Coronary artery (tissue), 2 donors: Measurements from ENCODE around the gene TPPP.

Experiments used
- DNase-seq: peaks from one replicate; pipeline ENCODE4 v3.0.0-alpha.2; 2017; ENCODE audit warnings: low spot score
- H3K27ac ChIP-seq, 2 donors: fragments of 200-600 bp; sonication (generic); one replicate each; pipeline ENCODE4 v1.5.1; 2016 to 2019
- H3K4me3 ChIP-seq: fragments of 200-600 bp; sonication (generic); 2 replicates; pipeline ENCODE4 v1.5.1; 2016; ENCODE audit warnings: mild to moderate bottlenecking, moderate library complexity
- CTCF ChIP-seq: fragments of 200-600 bp; sonication (generic); IDR thresholded peaks from one replicate; pipeline ENCODE4 v1.5.1; 2019; ENCODE audit warnings: antibody characterized with exemption

Gene TPPP

GRCh38 chr5:651296-652022, 41.7 kb downstream of the TPPP start:
- H3K4me3 ChIP-seq = no peak overlapping the region
- no peak for DNase-seq
- TF ChIP-seq CTCF = no peak
- H3K27ac ChIP-seq = no peak overlapping the region

GRCh38 chr5:647727-648126, 45.4 kb downstream of the TPPP start:
- no peak for TF ChIP-seq CTCF
- no peak for DNase-seq
- Histone ChIP-seq H3K4me3 (no peak overlapping the region), H3K27ac (no peak overlapping the region)

- DNase-seq = no peak
- no peak for TF ChIP-seq CTCF
- H3K4me3 ChIP-seq = no peak overlapping the region
- H3K27ac ChIP-seq = no peak overlapping the region
Observed at GRCh38 chr5:647311-647710, 45.8 kb downstream of the TPPP start.

- Histone ChIP-seq H3K27ac (no peak overlapping the region), H3K4me3 (no peak overlapping the region)
- TF ChIP-seq CTCF = no peak
- no peak for DNase-seq
Observed at GRCh38 chr5:646396-647201, 46.6 kb downstream of the TPPP start.

GRCh38 chr5:645421-645820, 47.7 kb downstream of the TPPP start:
- DNase-seq = no peak
- TF ChIP-seq CTCF = no peak
- no peak overlapping the region for H3K4me3 ChIP-seq
- H3K27ac ChIP-seq = no peak overlapping the region

- Histone ChIP-seq H3K4me3 (no peak overlapping the region), H3K27ac (no peak overlapping the region)
- no peak for TF ChIP-seq CTCF
- DNase-seq = no peak
Observed at GRCh38 chr5:644971-645370, 48.2 kb downstream of the TPPP start.

GRCh38 chr5:644509-644908, 48.6 kb downstream of the TPPP start:
- no peak for DNase-seq
- Histone ChIP-seq H3K27ac (no peak overlapping the region), H3K4me3 (no peak overlapping the region)
- TF ChIP-seq CTCF = no peak
